Activated T-cell treated with anti-CD3 and anti-CD28 coated beads, Interleukin-2, amount 50 U/mL, for 48 hours (primary cell): ENCODE measurements around the gene LIN37.
"Not testable (repeated sequence)": the region's sequence is repeated elsewhere in the genome, so short reads cannot be mapped to it uniquely, and the experiment has no call there.

Experiments used
- DNase-seq, 2 experiments: peaks; one replicate each; pipeline ENCODE4 v3.0.0-alpha.2; 2020

The LIN37 gene

GRCh38 chr19:35720163-35720524 is 28.2 kb upstream of the LIN37 start:
- DNase-seq, result no peak

GRCh38 chr19:35720648-35721047 is 27.7 kb upstream of the LIN37 start:
- no peak for DNase-seq

- DNase-seq, result no peak
These were observed 27.0 kb upstream of the LIN37 start for GRCh38 chr19:35721374-35721773.

- DNase-seq, result no peak
These were observed 25.9 kb upstream of the LIN37 start for GRCh38 chr19:35722461-35722860.

- DNase-seq, result no peak
These were observed 25.5 kb upstream of the LIN37 start for GRCh38 chr19:35722897-35723296.

- no peak for DNase-seq
These were observed 24.7 kb upstream of the LIN37 start for GRCh38 chr19:35723671-35724070.

GRCh38 chr19:35724132-35724531 is 24.2 kb upstream of the LIN37 start:
- not testable (repeated sequence) for DNase-seq

GRCh38 chr19:35724560-35724959 is 23.8 kb upstream of the LIN37 start:
- DNase-seq, result no peak

GRCh38 chr19:35725216-35725861 is 23.0 kb upstream of the LIN37 start:
- DNase-seq, result no peak

- DNase-seq, result no peak
These were observed 21.1 kb upstream of the LIN37 start for GRCh38 chr19:35727053-35727955.

GRCh38 chr19:35727956-35728706 is 20.2 kb upstream of the LIN37 start:
- DNase-seq, result no peak

GRCh38 chr19:35729021-35729420 is 19.4 kb upstream of the LIN37 start:
- no peak for DNase-seq

- DNase-seq, result no peak
These were observed 18.6 kb upstream of the LIN37 start for GRCh38 chr19:35729763-35730162.

- DNase-seq, result no peak
These were observed 18.1 kb upstream of the LIN37 start for GRCh38 chr19:35730326-35730725.

- no peak for DNase-seq
These were observed 17.0 kb upstream of the LIN37 start for GRCh38 chr19:35731353-35731752.

GRCh38 chr19:35731779-35732405 is 16.5 kb upstream of the LIN37 start:
- no peak for DNase-seq

GRCh38 chr19:35732540-35733179 is 15.7 kb upstream of the LIN37 start:
- no peak for DNase-seq

GRCh38 chr19:35733180-35734125 is 14.9 kb upstream of the LIN37 start:
- DNase-seq, result no peak

- DNase-seq, result no peak
These were observed 14.1 kb upstream of the LIN37 start for GRCh38 chr19:35734273-35734672.

- no peak for DNase-seq
These were observed 13.5 kb upstream of the LIN37 start for GRCh38 chr19:35734889-35735288.
